Posterior cingulate gyrus (tissue), 11 donors: ENCODE measurements around the gene KRT8.
"Not testable (repeated sequence)": the region's sequence is repeated elsewhere in the genome, so short reads cannot be mapped to it uniquely, and the experiment has no call there.

Experiments used
- DNase-seq, 10 donors: peaks; one replicate each; pipeline versions ENCODE4 v3.0.0 to v3.0.0-alpha.2; 2020 to 2021; ENCODE audit warnings: mixed read lengths in 3 of 10
- intact Hi-C: fragments of 100-400 bp; cut with DNase I; formaldehyde crosslinking; loops from one replicate; pipeline ENCODE4 v1.15.1; 2023

Gene KRT8

DNA sequence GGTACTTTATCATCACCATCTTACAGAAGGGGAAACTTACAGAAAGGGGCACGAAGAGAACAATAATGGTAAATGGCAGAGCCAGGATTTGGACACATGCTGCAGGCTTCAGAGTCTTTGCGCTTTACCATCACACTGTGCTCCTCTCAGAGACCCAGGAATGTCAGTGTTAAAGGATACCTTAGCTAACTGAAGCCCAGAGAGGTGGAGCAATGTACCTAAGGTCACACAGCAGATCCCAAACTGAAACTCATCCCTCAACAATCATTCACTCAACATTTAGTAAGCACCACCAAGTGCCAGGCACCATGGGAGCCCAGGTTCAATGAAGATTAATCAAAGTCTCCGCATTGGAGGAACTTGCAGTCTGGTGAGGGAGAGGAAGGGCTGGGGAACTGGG is 48.1 kb downstream of the KRT8 start:
- intact Hi-C loops: no loop called here
- no peak for DNase-seq

GRCh38 chr12:52856077-52856476 is 48.8 kb downstream of the KRT8 start:
- intact Hi-C loops, DNase-seq: not testable (repeated sequence)

- peak in 1 of 10 donors; percentile 16 for DNase-seq
- intact Hi-C loops: no loop called here
Measured at GRCh38 chr12:52851787-52852186, 53.1 kb downstream of the KRT8 start.

DNA sequence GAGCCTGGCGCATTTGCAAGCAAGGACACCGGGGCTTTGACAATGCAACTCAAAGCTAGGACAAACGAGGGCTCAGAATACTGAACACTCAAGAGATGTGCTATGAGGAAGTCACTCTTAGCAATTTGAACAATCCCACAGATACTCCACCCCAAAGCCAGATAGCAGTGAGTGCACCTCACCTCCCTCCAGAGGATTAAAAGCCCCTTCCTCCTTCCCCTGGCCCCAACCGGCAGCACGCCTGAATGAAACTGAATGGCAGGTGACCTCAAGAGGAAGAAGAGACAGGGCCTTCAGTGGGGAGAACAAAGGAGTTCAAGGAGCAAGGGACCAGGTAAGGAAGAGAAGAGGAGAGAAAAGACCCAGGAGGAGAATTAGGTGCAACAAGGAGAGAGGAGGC is 54.2 kb downstream of the KRT8 start:
- intact Hi-C loops: no loop called here
- DNase-seq: peak in 1 of 10 donors; percentile 41

GRCh38 chr12:52849511-52849910 is 55.4 kb downstream of the KRT8 start:
- DNase-seq: peak in 1 of 10 donors; percentile 66
- intact Hi-C loops: no loop called here

DNA sequence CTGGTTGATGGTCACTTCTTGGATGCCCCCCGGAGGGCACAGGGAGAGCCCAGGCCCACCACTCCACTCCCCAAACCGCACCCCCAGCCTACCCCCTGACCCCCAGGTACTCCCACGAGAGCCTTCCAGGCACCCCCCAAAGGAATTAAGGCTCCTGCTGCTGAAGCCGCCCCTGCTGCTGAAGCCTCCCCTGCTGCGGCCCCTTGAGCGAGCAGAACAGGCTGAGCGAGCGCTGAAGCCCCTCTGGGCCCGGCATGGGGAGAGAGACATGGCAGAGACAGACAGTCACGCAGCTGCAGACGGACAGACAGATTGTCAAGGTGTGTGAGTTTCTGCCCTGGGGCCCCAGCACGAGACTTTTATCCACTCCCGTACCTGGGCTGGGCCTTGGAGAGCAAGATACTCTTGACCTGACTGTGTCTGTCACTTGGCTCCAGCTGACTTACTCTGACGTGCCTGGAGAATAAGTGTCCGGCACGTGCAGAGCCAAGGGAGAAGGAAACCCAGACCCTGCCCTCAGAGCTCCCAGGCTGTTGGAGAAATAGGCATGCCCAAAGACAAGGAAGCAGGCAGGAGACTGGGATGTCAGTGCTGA is 56.1 kb downstream of the KRT8 start, which contains the start of gene KRT78:
KRT78 (minus strand) TSS at position 334 of the 595 bp plus-strand sequence; CDS start at position 270, 64 bp downstream.
- intact Hi-C loops: no loop called here
- DNase-seq: peak in 1 of 10 donors; percentile 37

GRCh38 chr12:52847335-52848102 is 57.4 kb downstream of the KRT8 start:
- intact Hi-C loops: no loop called here
- DNase-seq: peak in 2 of 10 donors; percentile 61 to 62
